ENCODE results near the gene SLFN13. TPM values are rescaled to one million over a fixed set of nuclear protein-coding genes. Genes with fewer than 3 reads are reported as not detected.

Gene SLFN13
- polyA plus RNA-seq, 1 donor (not counting 4 experiments of a cell fraction or from before 2014, with no cell fraction given), result 1.4 TPM

- Histone ChIP-seq H3K79me2 (ENCODE audit: control insufficient read depth, insufficient read depth, low read length) (no peaks in the 10 kb centered on the region), H3K9me3 (ENCODE audit: control insufficient read depth, low read depth, low read length) (no peaks in the 10 kb centered on the region), H3K4me2 (ENCODE audit: control insufficient read depth, extremely low read depth, insufficient read depth, low read depth, low read length) (peak overlapping the region; percentile 81), H3K27ac (ENCODE audit: control insufficient read depth, insufficient read depth, low read length) (no peak overlapping the region), H3K4me3 (ENCODE audit: control insufficient read depth in 2 of 3, extremely low read depth in 1 of 3, insufficient read depth in 2 of 3, low read depth in 1 of 3, low read length in 3 of 3) (peak overlapping the region in 2 of 3 experiments; percentile 67 to 68), H4K20me1 (ENCODE audit: control insufficient read depth, extremely low read depth, insufficient read depth, low read length) (no peaks in the 10 kb centered on the region), H3K9ac (ENCODE audit: control insufficient read depth, extremely low read depth, insufficient read depth, low read length) (no peak overlapping the region), H3K36me3 (ENCODE audit: control insufficient read depth in 2 of 2, extremely low read depth in 1 of 2, insufficient read depth in 2 of 2, low read length in 2 of 2) (no peaks in the 10 kb centered on the region), H2AFZ (ENCODE audit: control insufficient read depth, low read length) (peak overlapping the region; percentile 84), H3K4me1 (ENCODE audit: control insufficient read depth, extremely low read depth, insufficient read depth, low read length) (no peaks in the 10 kb centered on the region), H3K27me3 (ENCODE audit: control insufficient read depth, extremely low read depth, insufficient read depth, low read length) (peaks cover 33% of the 10 kb centered on the region), H3K9me1 (ENCODE audit: control insufficient read depth, extremely low read depth, insufficient read depth, low read length) (no peaks in the 10 kb centered on the region)
- TF ChIP-seq CTCF (optimal IDR thresholded peaks at IDR 0.05 in 1 of 3, IDR thresholded peaks at IDR 0.05 in 1 of 3, conservative IDR thresholded peaks at IDR 0.05 in 1 of 3; ENCODE audit: extremely low read depth in 1 of 3, insufficient read depth in 2 of 3, low read length in 3 of 3) (no peak), EZH2 (IDR thresholded peaks at IDR 0.05; ENCODE audit: low read length) (no peak)
- DNase-seq (ENCODE audit: low read depth, low spot score), result no peak
- dilution Hi-C loops (cut with MboI; ENCODE audit: extremely low pct_ligation_motif_present, low sequenced_read_pairs), result no loop called here
- FAIRE-seq, result no peak
Observed at GRCh38 chr17:35448899-35449227, 297 bp upstream of the SLFN13 start.

GRCh38 chr17:35447499-35447898 lies 1.1 kb downstream of the SLFN13 start:
- DNase-seq (ENCODE audit: low read depth, low spot score), result no peak

More at GRCh38 chr17:35447499-35447898, 1.1 kb downstream of the SLFN13 start:
- H3K9me3 ChIP-seq (ENCODE audit: control insufficient read depth, low read depth, low read length), result no peaks in the 10 kb centered on the region
- no peaks in the 10 kb centered on the region for H4K20me1 ChIP-seq (ENCODE audit: control insufficient read depth, extremely low read depth, insufficient read depth, low read length)
- no peak for TF ChIP-seq CTCF (optimal IDR thresholded peaks at IDR 0.05 in 1 of 3, IDR thresholded peaks at IDR 0.05 in 1 of 3, conservative IDR thresholded peaks at IDR 0.05 in 1 of 3; ENCODE audit: extremely low read depth in 1 of 3, insufficient read depth in 2 of 3, low read length in 3 of 3)
- TF ChIP-seq EZH2 (IDR thresholded peaks at IDR 0.05; ENCODE audit: low read length), result no peak
- no peak overlapping the region for H3K9ac ChIP-seq (ENCODE audit: control insufficient read depth, extremely low read depth, insufficient read depth, low read length)
- dilution Hi-C loops (cut with MboI; ENCODE audit: extremely low pct_ligation_motif_present, low sequenced_read_pairs), result no loop called here
- no peak overlapping the region for H3K27ac ChIP-seq (ENCODE audit: control insufficient read depth, insufficient read depth, low read length)
- no peaks in the 10 kb centered on the region for H3K4me1 ChIP-seq (ENCODE audit: control insufficient read depth, extremely low read depth, insufficient read depth, low read length)
- peak overlapping the region; percentile 81 for H3K4me2 ChIP-seq (ENCODE audit: control insufficient read depth, extremely low read depth, insufficient read depth, low read depth, low read length)
- no peaks in the 10 kb centered on the region for H3K9me1 ChIP-seq (ENCODE audit: control insufficient read depth, extremely low read depth, insufficient read depth, low read length)
- FAIRE-seq, result no peak
- no peaks in the 10 kb centered on the region for H3K79me2 ChIP-seq (ENCODE audit: control insufficient read depth, insufficient read depth, low read length)
- no peaks in the 10 kb centered on the region for H3K36me3 ChIP-seq (ENCODE audit: control insufficient read depth in 2 of 2, extremely low read depth in 1 of 2, insufficient read depth in 2 of 2, low read length in 2 of 2)
- no peak overlapping the region for H3K4me3 ChIP-seq (ENCODE audit: control insufficient read depth in 2 of 3, extremely low read depth in 1 of 3, insufficient read depth in 2 of 3, low read depth in 1 of 3, low read length in 3 of 3)
- H3K27me3 ChIP-seq (ENCODE audit: control insufficient read depth, extremely low read depth, insufficient read depth, low read length), result peaks cover 33% of the 10 kb centered on the region
- no peak overlapping the region for H2AFZ ChIP-seq (ENCODE audit: control insufficient read depth, low read length)

Measured in keratinocyte (primary cell).